Neutrophil (primary cell): Measurements from ENCODE around the gene HOXB9.

Source experiments
- H3K27ac ChIP-seq: fragments of 200-600 bp; sonication (generic); 2 replicates; pipeline ENCODE4 v1.5.1; 2016; ENCODE audit warnings: mild to moderate bottlenecking, moderate library complexity
- H3K27me3 ChIP-seq: fragments of 200-600 bp; sonication (generic); 2 replicates; pipeline ENCODE4 v1.6.0; 2016; ENCODE audit warnings: mild to moderate bottlenecking
- H3K36me3 ChIP-seq: fragments of 200-600 bp; sonication (generic); 2 replicates; pipeline ENCODE4 v1.5.1; 2017
- H3K4me1 ChIP-seq, 2 experiments: fragments of 200-600 bp in 1 of 2; sonication (generic) in 1 of 2; 1 replicate in 1 of 2; 2 replicates in 1 of 2; pipeline versions ENCODE4 v1.5.1 to v1.6.1; 2013 to 2016; ENCODE audit warnings: low read depth in 1 of 2, low read length in 1 of 2, mild to moderate bottlenecking in 1 of 2, moderate library complexity in 1 of 2; ENCODE audit not compliant: control insufficient read depth in 1 of 2, insufficient read depth in 1 of 2
- H3K4me3 ChIP-seq, 2 experiments: fragments of 200-600 bp in 1 of 2; sonication (generic) in 1 of 2; 1 replicate in 1 of 2; 2 replicates in 1 of 2; pipeline ENCODE4 v1.5.1; 2013 to 2016; ENCODE audit warnings: low read depth in 1 of 2, low read length in 1 of 2, mild to moderate bottlenecking in 1 of 2, moderate library complexity in 1 of 2
- H3K9me3 ChIP-seq: fragments of 200-600 bp; sonication (generic); 2 replicates; pipeline ENCODE4 v1.5.1; 2016
- CTCF ChIP-seq: fragments of 200-600 bp; sonication (generic); IDR thresholded peaks from 2 replicates; pipeline ENCODE4 v1.5.1; 2016; ENCODE audit warnings: antibody characterized with exemption

The HOXB9 gene

GRCh38 chr17:48636177-48637018 lies 10.2 kb upstream of the HOXB9 start:
- H3K4me3 ChIP-seq = no peak overlapping the region
- H3K4me1 ChIP-seq = no peaks in the 10 kb centered on the region
- H3K27ac ChIP-seq = no peak overlapping the region
- H3K9me3 ChIP-seq = no peaks in the 10 kb centered on the region
- H3K36me3 ChIP-seq = no peaks in the 10 kb centered on the region
- no peak for TF ChIP-seq CTCF
- peaks cover 100% of the 10 kb centered on the region for H3K27me3 ChIP-seq

- no peaks in the 10 kb centered on the region for H3K36me3 ChIP-seq
- peaks cover 100% of the 10 kb centered on the region for H3K27me3 ChIP-seq
- TF ChIP-seq CTCF = no peak
- H3K9me3 ChIP-seq = no peaks in the 10 kb centered on the region
- H3K4me1 ChIP-seq = no peaks in the 10 kb centered on the region
- H3K27ac ChIP-seq = no peak overlapping the region
- no peak overlapping the region for H3K4me3 ChIP-seq
These were observed 8.5 kb upstream of the HOXB9 start for GRCh38 chr17:48634493-48635208.

GRCh38 chr17:48633266-48633677 lies 7.1 kb upstream of the HOXB9 start:
- Histone ChIP-seq H3K9me3 (no peaks in the 10 kb centered on the region), H3K27ac (no peak overlapping the region), H3K4me1 (no peaks in the 10 kb centered on the region), H3K4me3 (no peak overlapping the region), H3K36me3 (no peaks in the 10 kb centered on the region), H3K27me3 (peaks cover 100% of the 10 kb centered on the region)
- TF ChIP-seq CTCF = no peak

GRCh38 chr17:48632579-48633265 lies 6.6 kb upstream of the HOXB9 start:
- H3K4me1 ChIP-seq = no peaks in the 10 kb centered on the region
- no peaks in the 10 kb centered on the region for H3K36me3 ChIP-seq
- no peak for TF ChIP-seq CTCF
- H3K9me3 ChIP-seq = no peaks in the 10 kb centered on the region
- H3K4me3 ChIP-seq = no peak overlapping the region
- peaks cover 100% of the 10 kb centered on the region for H3K27me3 ChIP-seq
- H3K27ac ChIP-seq = no peak overlapping the region

- Histone ChIP-seq H3K36me3 (no peaks in the 10 kb centered on the region), H3K4me1 (no peaks in the 10 kb centered on the region), H3K27ac (no peak overlapping the region), H3K9me3 (no peaks in the 10 kb centered on the region), H3K27me3 (peaks cover 100% of the 10 kb centered on the region), H3K4me3 (no peak overlapping the region)
- TF ChIP-seq CTCF = no peak
These were observed 5.8 kb upstream of the HOXB9 start for GRCh38 chr17:48631693-48632578.
